Type B pancreatic cell (in vitro differentiated cells): Measurements from ENCODE around the gene LRMDA. TPM values are rescaled to one million over a fixed set of nuclear protein-coding genes. Genes with fewer than 3 reads are reported as not detected.

Source experiments
- DNase-seq: peaks from one replicate; pipeline ENCODE4 v3.0.0; 2021; ENCODE audit warnings: mixed read lengths; ENCODE audit not compliant: unreplicated experiment; ENCODE audit errors: extremely low spot score
- H3K27ac Mint-ChIP-seq: 2 replicates; pipeline ENCODE4 v1.8.0; 2021; ENCODE audit warnings: mild to moderate bottlenecking, mixed read lengths
- H3K27me3 Mint-ChIP-seq: 2 replicates; pipeline ENCODE4 v1.8.0; 2021; ENCODE audit warnings: mixed read lengths
- H3K36me3 Mint-ChIP-seq: 2 replicates; pipeline ENCODE4 v1.8.0; 2021; ENCODE audit warnings: mixed read lengths
- H3K4me1 Mint-ChIP-seq: one replicate; pipeline ENCODE4 v1.8.0; 2021; ENCODE audit warnings: mixed read lengths; ENCODE audit not compliant: unreplicated experiment
- H3K4me3 Mint-ChIP-seq: 2 replicates; pipeline ENCODE4 v1.8.0; 2021; ENCODE audit warnings: mild to moderate bottlenecking, mixed read lengths
- H3K9me3 Mint-ChIP-seq: 2 replicates; pipeline ENCODE4 v1.8.0; 2021; ENCODE audit warnings: mixed read lengths
- total RNA-seq: library from RNA; stranded (reverse); gene quantifications from 2 replicates; pipeline ENCODE4 v1.2.1, GENCODE V29; 2021; ENCODE audit warnings: low replicate concordance
- TF ChIP-seq, protein P1 (sequence below): fragments of 200-600 bp; sonication (generic); conservative IDR thresholded peaks from 2 replicates; pipeline ENCODE4 v1.5.0; 2021; ENCODE audit warnings: antibody characterized with exemption, mild to moderate bottlenecking

Gene LRMDA
- total RNA-seq, 1 donor from 2014 or later, result 2.0 TPM

DNA sequence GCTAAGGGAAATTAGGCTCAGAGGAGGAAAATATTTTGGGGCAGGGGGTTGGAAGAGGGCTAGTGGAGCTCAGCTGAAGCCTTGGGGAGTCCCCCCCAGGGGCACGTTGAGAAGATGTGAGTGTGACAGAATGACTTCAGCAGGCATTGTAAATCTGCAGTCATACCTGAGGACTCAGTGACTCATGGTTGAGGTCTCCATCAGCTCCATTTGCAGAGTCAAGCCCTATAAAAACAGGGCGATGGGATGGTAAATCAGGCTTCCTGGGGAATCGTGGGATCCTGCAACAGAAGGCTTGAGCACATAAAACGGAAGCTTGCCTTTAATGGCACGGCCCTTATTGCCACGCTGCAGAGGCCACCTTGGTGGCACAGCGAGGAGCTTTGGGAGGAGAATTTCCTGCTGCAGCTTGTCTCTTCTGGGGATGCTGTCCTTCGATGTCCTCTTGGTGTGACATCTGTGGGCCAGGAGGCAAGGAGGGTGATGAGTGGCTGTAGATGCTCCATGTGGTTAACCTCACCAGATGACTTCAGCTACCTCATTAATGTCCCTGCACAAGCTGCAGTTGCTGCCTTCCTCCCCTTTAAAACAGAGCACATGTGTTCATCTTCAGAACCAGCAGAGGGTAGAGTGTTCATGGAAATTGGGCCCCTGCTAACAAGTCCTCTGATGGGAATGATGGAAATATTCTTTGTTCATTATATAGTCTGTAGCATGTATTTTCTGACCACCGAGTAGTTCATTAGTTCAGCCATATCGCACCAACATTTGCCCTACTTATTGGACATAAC lies 285.9 kb downstream of the LRMDA start:
- Mint-ChIP-seq H3K4me1 (peaks cover 3% of the 10 kb centered on the region), H3K27ac (no peak overlapping the region), H3K4me3 (no peak overlapping the region), H3K27me3 (peaks cover 82% of the 10 kb centered on the region), H3K36me3 (peaks cover under 1% of the 10 kb centered on the region), H3K9me3 (peaks cover 4% of the 10 kb centered on the region)
- TF ChIP-seq, protein P1, sequence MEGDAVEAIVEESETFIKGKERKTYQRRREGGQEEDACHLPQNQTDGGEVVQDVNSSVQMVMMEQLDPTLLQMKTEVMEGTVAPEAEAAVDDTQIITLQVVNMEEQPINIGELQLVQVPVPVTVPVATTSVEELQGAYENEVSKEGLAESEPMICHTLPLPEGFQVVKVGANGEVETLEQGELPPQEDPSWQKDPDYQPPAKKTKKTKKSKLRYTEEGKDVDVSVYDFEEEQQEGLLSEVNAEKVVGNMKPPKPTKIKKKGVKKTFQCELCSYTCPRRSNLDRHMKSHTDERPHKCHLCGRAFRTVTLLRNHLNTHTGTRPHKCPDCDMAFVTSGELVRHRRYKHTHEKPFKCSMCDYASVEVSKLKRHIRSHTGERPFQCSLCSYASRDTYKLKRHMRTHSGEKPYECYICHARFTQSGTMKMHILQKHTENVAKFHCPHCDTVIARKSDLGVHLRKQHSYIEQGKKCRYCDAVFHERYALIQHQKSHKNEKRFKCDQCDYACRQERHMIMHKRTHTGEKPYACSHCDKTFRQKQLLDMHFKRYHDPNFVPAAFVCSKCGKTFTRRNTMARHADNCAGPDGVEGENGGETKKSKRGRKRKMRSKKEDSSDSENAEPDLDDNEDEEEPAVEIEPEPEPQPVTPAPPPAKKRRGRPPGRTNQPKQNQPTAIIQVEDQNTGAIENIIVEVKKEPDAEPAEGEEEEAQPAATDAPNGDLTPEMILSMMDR, result no peak
- DNase-seq, result no peak

DNA sequence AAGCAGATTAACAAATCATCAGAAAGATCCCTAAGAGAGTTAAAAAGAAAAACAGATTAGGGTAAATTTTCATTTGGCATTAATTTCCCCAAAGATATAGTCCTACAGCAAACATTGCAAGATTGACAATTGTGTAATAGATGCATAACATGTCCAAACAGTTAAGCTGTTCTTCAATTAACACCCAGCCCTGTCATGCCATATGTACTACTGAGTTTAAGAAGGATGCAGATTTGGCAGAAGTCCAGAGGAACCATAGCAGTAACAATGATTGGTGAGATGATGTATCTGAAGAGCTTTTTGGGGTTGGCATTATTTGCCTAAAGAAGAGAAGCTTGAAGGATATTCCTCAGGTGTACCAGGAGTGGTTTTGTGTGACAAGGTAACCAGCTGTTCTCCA lies 287.6 kb downstream of the LRMDA start:
- no peak overlapping the region for H3K4me3 Mint-ChIP-seq
- peaks cover 4% of the 10 kb centered on the region for H3K36me3 Mint-ChIP-seq
- DNase-seq, result no peak

DNA sequence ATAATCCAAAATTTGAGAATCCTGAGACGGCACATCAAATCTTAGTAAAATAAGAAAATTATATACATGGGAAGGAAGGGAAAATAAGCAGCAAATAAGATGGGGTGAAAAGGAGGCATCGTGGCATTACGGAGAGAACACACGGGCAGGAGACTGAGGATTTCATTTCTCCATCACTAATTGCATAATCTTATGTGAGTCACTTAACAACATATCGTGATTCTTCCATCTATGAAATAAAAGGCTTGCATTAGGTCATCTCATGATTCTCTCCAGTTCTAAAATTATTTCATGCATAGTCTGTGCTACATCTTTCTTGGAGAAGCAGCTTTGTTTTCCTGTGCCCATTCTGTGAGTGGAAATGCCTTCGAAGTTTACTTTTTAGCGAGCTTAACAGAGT lies 288.7 kb downstream of the LRMDA start:
- H3K27ac Mint-ChIP-seq, result no peak overlapping the region
- no peak for DNase-seq
- H3K4me3 Mint-ChIP-seq, result no peak overlapping the region
- TF ChIP-seq, protein P1, result no peak
- H3K4me1 Mint-ChIP-seq, result no peaks in the 10 kb centered on the region
- H3K36me3 Mint-ChIP-seq, result peaks cover 4% of the 10 kb centered on the region
- H3K27me3 Mint-ChIP-seq, result peaks cover 77% of the 10 kb centered on the region
- H3K9me3 Mint-ChIP-seq, result peaks cover 4% of the 10 kb centered on the region

More for the DNA sequence above, 287.6 kb downstream of the LRMDA start:
- no peak overlapping the region for H3K27ac Mint-ChIP-seq
- H3K27me3 Mint-ChIP-seq, result peaks cover 81% of the 10 kb centered on the region
- no peaks in the 10 kb centered on the region for H3K4me1 Mint-ChIP-seq
- TF ChIP-seq, protein P1, result no peak
- peaks cover 4% of the 10 kb centered on the region for H3K9me3 Mint-ChIP-seq

DNA sequence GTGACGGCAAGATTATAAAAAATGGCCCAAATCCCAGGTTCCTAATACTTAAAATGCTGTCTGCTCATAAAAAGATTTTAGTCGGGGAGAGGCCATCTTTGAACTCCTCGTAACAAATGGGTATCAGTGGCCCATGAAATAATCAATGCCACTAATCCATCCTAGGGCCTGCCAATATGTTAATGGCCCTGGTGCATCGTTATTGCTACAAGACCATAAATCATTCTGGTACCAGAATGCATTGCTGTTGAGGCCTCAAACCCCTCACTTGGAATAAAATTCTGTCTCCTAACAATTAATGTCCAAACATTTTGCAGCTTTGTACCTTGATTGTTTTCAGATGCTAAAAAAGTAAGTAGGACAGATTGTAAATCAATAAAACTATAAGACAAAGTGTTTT lies 290.6 kb downstream of the LRMDA start:
- H3K9me3 Mint-ChIP-seq, result peaks cover 4% of the 10 kb centered on the region
- peaks cover 74% of the 10 kb centered on the region for H3K27me3 Mint-ChIP-seq
- TF ChIP-seq, protein P1, result no peak
- H3K36me3 Mint-ChIP-seq, result peaks cover 4% of the 10 kb centered on the region
- no peak overlapping the region for H3K27ac Mint-ChIP-seq
- H3K4me1 Mint-ChIP-seq, result peaks cover 11% of the 10 kb centered on the region
- no peak for DNase-seq
- H3K4me3 Mint-ChIP-seq, result no peak overlapping the region

DNA sequence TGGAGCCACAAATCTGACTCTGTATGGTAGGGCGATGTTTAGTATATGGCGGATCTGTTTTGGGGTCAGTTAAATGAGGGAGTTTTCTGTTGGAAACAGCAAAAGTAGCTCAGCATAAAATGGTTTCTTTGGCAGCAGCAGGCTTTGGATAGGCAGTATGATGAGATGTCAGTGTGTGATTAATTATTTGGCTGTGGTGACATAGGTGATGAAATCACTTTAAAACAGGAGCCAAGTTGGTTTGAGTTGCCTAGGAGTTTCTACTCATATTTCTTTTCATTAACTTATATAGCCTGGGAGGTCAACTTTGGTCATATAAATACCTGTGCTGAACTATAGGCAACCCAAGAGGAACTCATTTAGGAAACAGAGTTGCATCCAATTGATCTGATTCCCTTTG lies 291.2 kb downstream of the LRMDA start:
- DNase-seq, result no peak
- H3K4me3 Mint-ChIP-seq, result no peak overlapping the region
- H3K9me3 Mint-ChIP-seq, result peaks cover 4% of the 10 kb centered on the region
- H3K36me3 Mint-ChIP-seq, result peaks cover 4% of the 10 kb centered on the region
- TF ChIP-seq, protein P1, result no peak
- no peak overlapping the region for H3K27ac Mint-ChIP-seq
- peaks cover 14% of the 10 kb centered on the region for H3K4me1 Mint-ChIP-seq
- H3K27me3 Mint-ChIP-seq, result peaks cover 76% of the 10 kb centered on the region
